Activated CD8-positive, alpha-beta memory T cell treated with anti-CD3 and anti-CD28 coated beads for 24 hours (primary cell): Measurements from ENCODE around the gene ECHDC1.

Source experiments
- DNase-seq: peaks from one replicate; pipeline ENCODE4 v3.0.0-alpha.2; 2020

The ECHDC1 gene

GRCh38 chr6:127282184-127282583 lies 61.2 kb downstream of the ECHDC1 start:
- no peak for DNase-seq

- no peak for DNase-seq
Measured at GRCh38 chr6:127279815-127280214, 63.6 kb downstream of the ECHDC1 start.

GRCh38 chr6:127277878-127278843 lies 65.2 kb downstream of the ECHDC1 start:
- no peak for DNase-seq

GRCh38 chr6:127276331-127276730 lies 67.1 kb downstream of the ECHDC1 start:
- DNase-seq = no peak

- DNase-seq = no peak
Measured at GRCh38 chr6:127273499-127273898, 69.9 kb downstream of the ECHDC1 start.

- DNase-seq = no peak
Measured at GRCh38 chr6:127272576-127272975, 70.8 kb downstream of the ECHDC1 start.

GRCh38 chr6:127267646-127268625 lies 75.5 kb downstream of the ECHDC1 start:
- DNase-seq = no peak

- peak; percentile 84 for DNase-seq
Measured at GRCh38 chr6:127266892-127267645, 76.3 kb downstream of the ECHDC1 start.

GRCh38 chr6:127266178-127266891 lies 77.1 kb downstream of the ECHDC1 start, which contains the start of gene RNF146:
TSS of gene RNF146 (plus strand) at chr6:127266864. CDS start at chr6:127280339, 13,475 bp downstream.
- DNase-seq = peak; percentile 90

- no peak for DNase-seq
Measured at GRCh38 chr6:127263481-127263880, 79.9 kb downstream of the ECHDC1 start.

- DNase-seq = no peak
Measured at GRCh38 chr6:127262896-127263295, 80.5 kb downstream of the ECHDC1 start.

- DNase-seq = no peak
Measured at GRCh38 chr6:127255286-127255685, 88.1 kb downstream of the ECHDC1 start.

GRCh38 chr6:127249621-127250020 lies 93.8 kb downstream of the ECHDC1 start:
- DNase-seq = no peak

GRCh38 chr6:127247114-127248096 lies 96.0 kb downstream of the ECHDC1 start:
- no peak for DNase-seq

- DNase-seq = no peak
Measured at GRCh38 chr6:127243501-127243900, 99.9 kb downstream of the ECHDC1 start.
